Superior temporal gyrus (tissue), 1 donor: Measurements from ENCODE around the gene ARHGAP20.
A peak's percentile ranks its signal among the peaks of the same experiment; 100 is the strongest.
"Not testable (repeated sequence)": the region's sequence is repeated elsewhere in the genome, so short reads cannot be mapped to it uniquely, and the experiment has no call there.

Experiments used
- DNase-seq: peaks from one replicate; pipeline ENCODE4 v3.0.0-alpha.2; 2016; ENCODE audit errors: extremely low spot score

Gene ARHGAP20

DNA sequence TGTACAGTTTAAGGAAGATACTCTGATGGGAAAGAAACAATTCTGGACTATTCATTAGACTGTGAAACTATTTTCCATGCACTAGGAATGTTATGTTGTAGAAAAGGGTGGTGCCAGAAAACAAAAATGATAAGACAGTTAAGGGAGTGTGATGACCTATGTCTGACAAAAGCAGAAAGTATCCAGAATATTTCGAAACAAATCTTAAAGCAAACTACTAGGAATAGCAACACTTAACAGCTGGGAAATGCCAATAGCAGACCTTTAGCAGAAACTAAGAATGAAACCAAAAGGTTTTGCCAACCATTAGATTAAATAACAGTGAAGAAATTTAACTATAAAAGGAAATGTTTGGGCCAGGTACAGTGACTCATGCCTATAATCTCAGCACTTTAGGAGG is 3.3 kb upstream of the ARHGAP20 start:
- no peak for DNase-seq

GRCh38 chr11:110713449-110713776 is 1.2 kb upstream of the ARHGAP20 start:
- DNase-seq: no peak

GRCh38 chr11:110712659-110713448 is 617 bp upstream of the ARHGAP20 start:
- DNase-seq: peak; percentile 77

DNA sequence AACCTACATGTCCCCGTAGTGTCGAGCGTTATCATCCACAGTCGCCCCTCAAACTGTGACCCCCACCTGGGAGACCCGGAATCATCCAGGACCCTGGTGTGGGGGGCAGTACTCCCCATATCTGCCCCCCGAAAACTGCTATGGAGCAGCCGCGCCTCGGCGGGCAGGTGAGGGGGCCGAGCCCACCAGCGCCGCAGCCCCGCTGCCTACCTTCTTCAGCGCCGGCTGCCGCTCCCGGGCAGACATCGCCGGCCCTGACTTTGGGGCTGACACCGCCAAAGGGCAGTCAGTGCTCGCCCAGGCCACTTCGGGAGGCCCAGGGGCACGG is 825 bp downstream of the ARHGAP20 start:
- DNase-seq: no peak

GRCh38 chr11:110710628-110711381 is 1.4 kb downstream of the ARHGAP20 start:
- DNase-seq: peak; percentile 38

DNA sequence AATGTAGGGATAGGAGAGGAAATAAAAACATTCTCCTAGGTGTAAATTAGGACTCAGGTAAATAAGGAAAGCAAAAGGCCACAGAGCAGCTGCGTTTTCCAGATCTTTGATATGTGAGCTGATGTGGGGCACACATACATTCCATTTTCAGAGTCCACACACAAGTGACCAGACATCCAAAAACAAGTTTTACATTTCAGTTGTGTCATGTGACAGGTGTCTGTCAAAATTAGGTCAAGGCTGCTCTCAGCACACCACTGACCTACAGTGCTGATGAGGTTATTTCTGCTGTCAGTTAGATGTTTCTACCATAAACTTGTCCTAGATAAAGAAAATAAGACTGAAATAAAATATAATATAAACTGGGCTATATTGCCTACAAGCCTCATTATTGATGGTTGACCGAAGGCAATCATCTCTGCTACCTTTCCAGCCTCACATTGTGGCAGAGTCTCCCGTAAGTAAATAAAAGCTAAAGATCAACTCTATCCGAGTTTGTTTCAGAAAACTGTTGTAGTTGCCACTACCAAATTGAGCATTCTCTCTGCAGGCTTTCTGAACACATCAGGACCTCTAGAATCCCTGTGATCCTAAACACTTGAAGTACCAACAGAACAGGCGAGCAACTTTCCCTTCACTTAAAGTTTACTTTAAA is 7.9 kb downstream of the ARHGAP20 start:
- DNase-seq: no peak

DNA sequence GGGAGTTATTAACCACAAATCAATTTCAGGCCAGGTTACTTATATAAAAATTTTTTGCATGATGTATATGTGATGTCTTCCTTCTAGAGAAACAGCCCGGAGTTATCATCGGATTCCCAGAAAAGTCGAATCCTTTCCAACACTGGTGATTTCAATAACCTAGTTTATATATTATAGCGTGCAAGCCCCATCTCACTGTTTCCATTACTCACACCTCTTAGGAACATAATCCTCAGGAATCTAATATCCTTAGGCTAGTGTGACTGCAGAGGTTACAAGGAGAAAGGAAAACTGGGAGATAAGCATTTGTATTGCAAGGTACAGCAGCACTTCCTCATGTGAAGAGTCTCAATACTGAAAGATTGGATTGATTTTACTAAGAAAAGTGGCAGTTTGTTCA is 20.3 kb downstream of the ARHGAP20 start:
- peak; percentile 42 for DNase-seq

- DNase-seq: no peak
Measured at GRCh38 chr11:110689306-110689705, 22.9 kb downstream of the ARHGAP20 start.

- DNase-seq: no peak
Measured at GRCh38 chr11:110679323-110679975, 32.8 kb downstream of the ARHGAP20 start.

GRCh38 chr11:110675548-110675947 is 36.7 kb downstream of the ARHGAP20 start:
- no peak for DNase-seq

DNA sequence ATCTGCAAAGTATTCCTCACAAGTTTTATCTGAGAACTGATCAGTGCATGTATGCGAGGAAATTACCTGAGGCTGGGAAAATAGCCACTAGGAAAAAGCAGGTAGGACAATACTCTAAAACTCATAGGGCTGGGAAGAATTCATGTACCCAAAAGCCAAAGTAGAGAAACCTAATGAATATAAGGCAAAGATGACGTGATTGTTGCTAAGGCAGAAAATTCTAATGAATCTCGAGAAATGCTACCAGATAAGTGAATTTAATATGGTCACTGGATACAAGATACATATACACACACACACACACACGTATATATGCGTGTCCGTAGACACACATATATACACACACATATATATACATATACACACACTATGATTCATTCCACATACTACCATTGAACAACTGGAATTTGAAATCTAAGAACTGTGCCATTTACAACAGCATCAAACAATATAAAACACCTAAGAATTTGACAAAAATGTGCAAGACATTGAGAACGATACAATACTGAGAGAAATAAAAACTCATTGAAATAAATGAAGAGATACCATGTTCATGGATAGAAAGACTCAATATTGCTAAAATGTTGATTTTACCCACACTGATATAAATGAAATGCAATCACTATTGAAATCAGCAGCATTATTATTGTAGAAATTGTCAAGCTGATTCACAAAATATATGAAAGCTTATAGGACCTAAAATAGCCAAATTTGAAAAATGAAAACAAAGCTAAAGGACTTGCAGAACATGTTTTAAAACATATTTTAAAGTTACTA is 46.4 kb downstream of the ARHGAP20 start:
- DNase-seq: no peak

DNA sequence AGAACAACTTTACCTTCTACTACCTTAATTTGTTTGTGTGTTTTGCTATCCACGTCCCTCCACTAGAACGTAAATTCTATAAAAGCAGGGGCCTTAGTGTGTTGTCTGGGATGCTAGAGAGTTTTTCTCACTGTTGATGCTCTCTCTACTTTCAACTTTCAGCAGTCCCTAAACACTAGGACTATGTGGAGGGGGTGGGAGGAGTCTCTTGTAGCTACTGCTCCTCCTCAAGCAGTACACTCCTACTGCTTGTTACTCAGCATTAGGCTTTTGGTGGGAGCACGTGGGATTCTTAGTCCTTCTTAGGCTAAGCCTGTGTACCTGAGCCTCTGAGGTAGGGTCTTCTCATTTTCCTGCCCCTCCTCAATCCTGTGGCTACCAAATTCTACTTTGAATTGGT is 56.3 kb downstream of the ARHGAP20 start:
- DNase-seq: no peak

DNA sequence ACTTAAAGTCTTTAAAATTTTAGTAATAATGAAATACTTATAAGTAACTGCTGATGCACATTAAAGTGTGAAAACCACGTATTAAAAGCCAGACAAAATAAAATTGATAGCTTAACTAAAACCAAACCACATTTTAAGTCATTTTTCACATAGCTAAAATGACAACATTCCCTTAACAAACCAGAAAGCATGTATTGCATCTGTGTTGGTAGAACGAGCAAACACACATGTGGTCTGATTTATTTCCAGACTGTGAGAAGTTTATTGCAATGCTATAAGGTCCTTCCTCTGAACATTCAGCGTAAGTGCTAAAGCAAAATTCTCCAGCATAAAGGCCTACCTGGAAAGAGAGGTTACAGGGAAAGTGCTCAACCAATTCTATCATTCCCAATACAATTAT is 57.8 kb downstream of the ARHGAP20 start:
- no peak for DNase-seq

- no peak for DNase-seq
Measured at GRCh38 chr11:110645253-110645652, 67.0 kb downstream of the ARHGAP20 start.

GRCh38 chr11:110634370-110634769 is 77.9 kb downstream of the ARHGAP20 start:
- no peak for DNase-seq

GRCh38 chr11:110631551-110631950 is 80.7 kb downstream of the ARHGAP20 start:
- DNase-seq: no peak

- no peak for DNase-seq
Measured at GRCh38 chr11:110629594-110629993, 82.6 kb downstream of the ARHGAP20 start.

GRCh38 chr11:110621826-110622225 is 90.4 kb downstream of the ARHGAP20 start:
- DNase-seq: no peak

DNA sequence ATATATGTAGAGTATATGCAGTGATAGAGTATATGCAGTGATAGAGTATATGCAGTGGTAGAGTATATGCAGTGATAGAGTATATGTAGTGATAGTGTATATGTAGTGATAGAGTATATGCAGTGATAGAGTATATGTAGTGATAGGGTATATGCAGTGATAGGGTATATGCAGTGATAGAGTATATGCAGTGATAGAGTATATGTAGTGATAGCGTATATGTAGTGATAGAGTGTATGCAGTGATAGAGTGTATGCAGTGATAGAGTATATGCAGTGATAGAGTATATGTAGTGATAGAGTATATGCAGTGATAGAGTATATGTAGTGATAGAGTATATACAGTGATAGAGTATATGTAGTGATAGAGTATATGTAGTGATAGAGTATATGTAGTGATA is 92.9 kb downstream of the ARHGAP20 start:
- DNase-seq: not testable (repeated sequence)

DNA sequence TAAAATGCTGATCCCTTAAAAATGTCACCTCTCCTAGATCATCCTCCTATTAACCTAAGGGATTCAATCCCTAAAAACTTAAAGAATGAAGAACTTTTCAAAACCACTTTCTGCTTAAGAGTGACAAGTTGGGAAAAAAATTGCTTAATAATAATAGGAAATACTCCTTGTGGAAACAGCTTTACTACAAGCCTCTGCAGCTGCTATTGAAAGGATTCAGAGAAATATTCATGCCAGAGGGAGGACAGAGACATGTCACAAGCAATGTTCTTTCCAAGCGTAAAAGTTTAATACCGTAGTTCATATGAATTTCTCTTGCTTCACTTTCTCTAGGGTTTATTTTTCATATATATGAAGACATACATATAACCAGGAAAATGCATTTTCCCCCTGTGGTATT is 98.2 kb downstream of the ARHGAP20 start:
- no peak for DNase-seq

DNA sequence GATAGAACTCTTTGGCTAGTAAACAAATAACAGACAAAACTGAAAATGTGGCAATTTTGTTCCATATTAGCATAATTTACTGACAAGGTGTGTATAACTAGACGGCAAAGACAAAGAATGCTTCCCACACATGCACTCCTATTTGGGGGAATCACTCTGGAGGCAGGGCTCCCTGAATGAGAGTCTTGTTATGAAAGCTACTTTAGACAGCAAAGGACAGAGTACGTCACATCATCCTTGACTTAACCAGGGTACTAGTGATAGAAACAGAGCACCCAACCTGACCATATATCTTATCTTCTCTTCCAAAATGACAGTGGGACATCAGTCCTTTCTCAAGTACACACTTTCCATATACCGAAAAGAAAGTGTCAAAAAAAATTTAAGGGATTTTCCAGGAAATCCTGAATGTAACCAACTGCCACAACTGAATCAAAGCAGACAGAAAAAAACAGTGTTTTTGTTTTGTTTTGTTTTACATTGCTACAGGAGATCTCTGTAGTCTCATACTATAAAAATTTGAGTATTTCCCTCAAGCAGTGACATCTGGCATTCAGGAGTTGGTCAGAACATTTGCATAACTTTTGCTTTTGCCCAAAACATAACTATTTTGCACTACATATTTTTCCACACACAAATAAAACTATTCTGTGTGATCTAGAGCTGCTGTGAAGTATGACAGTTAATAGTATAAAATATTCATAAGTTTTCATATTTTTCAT is 98.9 kb downstream of the ARHGAP20 start:
- DNase-seq: no peak
